ENCODE measurements around the gene TSPAN10. TPM values are rescaled to one million over a fixed set of nuclear protein-coding genes. Genes with fewer than 3 reads are reported as not detected.

TSPAN10 gene
- total and polyA plus RNA-seq, 4 donors, result 0.69 to 1.6 (median 1.3) TPM

GRCh38 chr17:81683584-81684441, 46.8 kb downstream of the TSPAN10 start, which contains the start of the genes ARL16 and HGS:
Gene ARL16 (minus strand): TSS chr17:81683797. CDS start chr17:81683753, 44 bp downstream.
Gene HGS (plus strand): TSS chr17:81684011. CDS start chr17:81684067, 56 bp downstream.
- Histone ChIP-seq H3K4me3 (ENCODE audit: low read depth, low read length) (peak within 1 kb of the TSS; percentile 97), H3K27me3 (ENCODE audit: control insufficient read depth, insufficient read depth, low read length) (no peaks in the 10 kb centered on the region), H3K9me3 (ENCODE audit: control insufficient read depth, insufficient read depth, low read length) (no peaks in the 10 kb centered on the region), H3K4me1 (ENCODE audit: control insufficient read depth, insufficient read depth, low read length) (peaks cover 37% of the 10 kb centered on the region), H3K27ac (ENCODE audit: low read depth, low read length) (peak within 1 kb of the TSS; percentile 67), H3K36me3 (ENCODE audit: control insufficient read depth, insufficient read depth, low read length) (peaks cover 70% of the 10 kb centered on the region)
- under 1% methylated on average over 112 of the region's 112 CpGs for WGBS (ENCODE audit: insufficient coverage)
- DNase-seq (ENCODE audit: low read depth in 4 of 6, low spot score in 6 of 6), result peak; percentile 96 to 100 (median 99)

- 8% methylated on average over 16 of the region's 16 CpGs for WGBS (ENCODE audit: insufficient coverage)
- Histone ChIP-seq H3K4me1 (ENCODE audit: control insufficient read depth, insufficient read depth, low read length) (peaks cover 37% of the 10 kb centered on the region), H3K4me3 (ENCODE audit: low read depth, low read length) (peak overlapping the region; percentile 97), H3K9me3 (ENCODE audit: control insufficient read depth, insufficient read depth, low read length) (no peaks in the 10 kb centered on the region), H3K27ac (ENCODE audit: low read depth, low read length) (no peak overlapping the region), H3K27me3 (ENCODE audit: control insufficient read depth, insufficient read depth, low read length) (no peaks in the 10 kb centered on the region), H3K36me3 (ENCODE audit: control insufficient read depth, insufficient read depth, low read length) (peaks cover 72% of the 10 kb centered on the region)
- no peak for DNase-seq (ENCODE audit: low read depth in 4 of 6, low spot score in 6 of 6)
These were observed 47.5 kb downstream of the TSPAN10 start for GRCh38 chr17:81684442-81684911.

- DNase-seq (ENCODE audit: low read depth in 4 of 6, low spot score in 6 of 6), result no peak
- Histone ChIP-seq H3K27ac (ENCODE audit: low read depth, low read length) (no peak overlapping the region), H3K9me3 (ENCODE audit: control insufficient read depth, insufficient read depth, low read length) (no peaks in the 10 kb centered on the region), H3K4me1 (ENCODE audit: control insufficient read depth, insufficient read depth, low read length) (peaks cover 37% of the 10 kb centered on the region), H3K36me3 (ENCODE audit: control insufficient read depth, insufficient read depth, low read length) (peaks cover 72% of the 10 kb centered on the region), H3K27me3 (ENCODE audit: control insufficient read depth, insufficient read depth, low read length) (no peaks in the 10 kb centered on the region), H3K4me3 (ENCODE audit: low read depth, low read length) (no peak overlapping the region)
- 74% methylated on average over 12 of the region's 12 CpGs for WGBS (ENCODE audit: insufficient coverage)
These were observed 48.1 kb downstream of the TSPAN10 start for GRCh38 chr17:81685108-81685507.

GRCh38 chr17:81686614-81687013, 49.6 kb downstream of the TSPAN10 start:
- peaks cover 34% of the 10 kb centered on the region for H3K4me1 ChIP-seq (ENCODE audit: control insufficient read depth, insufficient read depth, low read length)
- peaks cover 72% of the 10 kb centered on the region for H3K36me3 ChIP-seq (ENCODE audit: control insufficient read depth, insufficient read depth, low read length)
- no peaks in the 10 kb centered on the region for H3K9me3 ChIP-seq (ENCODE audit: control insufficient read depth, insufficient read depth, low read length)
- H3K27me3 ChIP-seq (ENCODE audit: control insufficient read depth, insufficient read depth, low read length), result no peaks in the 10 kb centered on the region
- no peak for DNase-seq (ENCODE audit: low read depth in 4 of 6, low spot score in 6 of 6)
- no peak overlapping the region for H3K4me3 ChIP-seq (ENCODE audit: low read depth, low read length)
- 95% methylated on average over 20 of the region's 20 CpGs for WGBS (ENCODE audit: insufficient coverage)
- H3K27ac ChIP-seq (ENCODE audit: low read depth, low read length), result no peak overlapping the region

- no peak overlapping the region for H3K4me3 ChIP-seq (ENCODE audit: low read depth, low read length)
- no peak for DNase-seq (ENCODE audit: low read depth in 4 of 6, low spot score in 6 of 6)
- H3K36me3 ChIP-seq (ENCODE audit: control insufficient read depth, insufficient read depth, low read length), result peaks cover 80% of the 10 kb centered on the region
- no peaks in the 10 kb centered on the region for H3K27me3 ChIP-seq (ENCODE audit: control insufficient read depth, insufficient read depth, low read length)
- no peak overlapping the region for H3K27ac ChIP-seq (ENCODE audit: low read depth, low read length)
- H3K9me3 ChIP-seq (ENCODE audit: control insufficient read depth, insufficient read depth, low read length), result no peaks in the 10 kb centered on the region
- 93% methylated on average over 41 of the region's 41 CpGs for WGBS (ENCODE audit: insufficient coverage)
- peaks cover 20% of the 10 kb centered on the region for H3K4me1 ChIP-seq (ENCODE audit: control insufficient read depth, insufficient read depth, low read length)
These were observed 51.0 kb downstream of the TSPAN10 start for GRCh38 chr17:81687770-81688541.

GRCh38 chr17:81688616-81689015, 51.6 kb downstream of the TSPAN10 start:
- no peaks in the 10 kb centered on the region for H3K27me3 ChIP-seq (ENCODE audit: control insufficient read depth, insufficient read depth, low read length)
- H3K4me3 ChIP-seq (ENCODE audit: low read depth, low read length), result no peak overlapping the region
- peaks cover 18% of the 10 kb centered on the region for H3K4me1 ChIP-seq (ENCODE audit: control insufficient read depth, insufficient read depth, low read length)
- no peak overlapping the region for H3K27ac ChIP-seq (ENCODE audit: low read depth, low read length)
- no peak for DNase-seq (ENCODE audit: low read depth in 4 of 6, low spot score in 6 of 6)
- H3K9me3 ChIP-seq (ENCODE audit: control insufficient read depth, insufficient read depth, low read length), result no peaks in the 10 kb centered on the region
- peaks cover 86% of the 10 kb centered on the region for H3K36me3 ChIP-seq (ENCODE audit: control insufficient read depth, insufficient read depth, low read length)
- WGBS (ENCODE audit: insufficient coverage), result 95% methylated on average over 14 of the region's 14 CpGs

- Histone ChIP-seq H3K27me3 (ENCODE audit: control insufficient read depth, insufficient read depth, low read length) (no peaks in the 10 kb centered on the region), H3K4me3 (ENCODE audit: low read depth, low read length) (no peak overlapping the region), H3K27ac (ENCODE audit: low read depth, low read length) (no peak overlapping the region), H3K9me3 (ENCODE audit: control insufficient read depth, insufficient read depth, low read length) (no peaks in the 10 kb centered on the region), H3K4me1 (ENCODE audit: control insufficient read depth, insufficient read depth, low read length) (peaks cover 9% of the 10 kb centered on the region), H3K36me3 (ENCODE audit: control insufficient read depth, insufficient read depth, low read length) (peaks cover 100% of the 10 kb centered on the region)
- DNase-seq (ENCODE audit: low read depth in 4 of 6, low spot score in 6 of 6), result no peak
- WGBS (ENCODE audit: insufficient coverage), result 92% methylated on average over 18 of the region's 18 CpGs
These were observed 53.1 kb downstream of the TSPAN10 start for GRCh38 chr17:81690066-81690465.

GRCh38 chr17:81690549-81690948, 53.6 kb downstream of the TSPAN10 start:
- Histone ChIP-seq H3K36me3 (ENCODE audit: control insufficient read depth, insufficient read depth, low read length) (peaks cover 100% of the 10 kb centered on the region), H3K4me3 (ENCODE audit: low read depth, low read length) (no peak overlapping the region), H3K27ac (ENCODE audit: low read depth, low read length) (no peak overlapping the region), H3K9me3 (ENCODE audit: control insufficient read depth, insufficient read depth, low read length) (no peaks in the 10 kb centered on the region), H3K4me1 (ENCODE audit: control insufficient read depth, insufficient read depth, low read length) (peaks cover 4% of the 10 kb centered on the region), H3K27me3 (ENCODE audit: control insufficient read depth, insufficient read depth, low read length) (no peaks in the 10 kb centered on the region)
- WGBS (ENCODE audit: insufficient coverage), result 86% methylated on average over 14 of the region's 17 CpGs
- DNase-seq (ENCODE audit: low read depth in 4 of 6, low spot score in 6 of 6), result no peak

- WGBS (ENCODE audit: insufficient coverage), result 96% methylated on average over 13 of the region's 18 CpGs
These were observed 54.2 kb downstream of the TSPAN10 start for GRCh38 chr17:81691196-81691595.

More at GRCh38 chr17:81691196-81691595, 54.2 kb downstream of the TSPAN10 start:
- Histone ChIP-seq H3K4me3 (ENCODE audit: low read depth, low read length) (no peak overlapping the region), H3K4me1 (ENCODE audit: control insufficient read depth, insufficient read depth, low read length) (no peaks in the 10 kb centered on the region), H3K27me3 (ENCODE audit: control insufficient read depth, insufficient read depth, low read length) (no peaks in the 10 kb centered on the region), H3K9me3 (ENCODE audit: control insufficient read depth, insufficient read depth, low read length) (no peaks in the 10 kb centered on the region), H3K36me3 (ENCODE audit: control insufficient read depth, insufficient read depth, low read length) (peaks cover 100% of the 10 kb centered on the region), H3K27ac (ENCODE audit: low read depth, low read length) (no peak overlapping the region)
- no peak for DNase-seq (ENCODE audit: low read depth in 4 of 6, low spot score in 6 of 6)
